CD1c-positive myeloid dendritic cell (primary cell): ENCODE data around the gene STEAP3.

ENCODE experiments used
- DNase-seq: peaks from one replicate; pipeline ENCODE4 v3.0.0-alpha.2; 2016; ENCODE audit errors: extremely low spot score

The STEAP3 gene

DNA sequence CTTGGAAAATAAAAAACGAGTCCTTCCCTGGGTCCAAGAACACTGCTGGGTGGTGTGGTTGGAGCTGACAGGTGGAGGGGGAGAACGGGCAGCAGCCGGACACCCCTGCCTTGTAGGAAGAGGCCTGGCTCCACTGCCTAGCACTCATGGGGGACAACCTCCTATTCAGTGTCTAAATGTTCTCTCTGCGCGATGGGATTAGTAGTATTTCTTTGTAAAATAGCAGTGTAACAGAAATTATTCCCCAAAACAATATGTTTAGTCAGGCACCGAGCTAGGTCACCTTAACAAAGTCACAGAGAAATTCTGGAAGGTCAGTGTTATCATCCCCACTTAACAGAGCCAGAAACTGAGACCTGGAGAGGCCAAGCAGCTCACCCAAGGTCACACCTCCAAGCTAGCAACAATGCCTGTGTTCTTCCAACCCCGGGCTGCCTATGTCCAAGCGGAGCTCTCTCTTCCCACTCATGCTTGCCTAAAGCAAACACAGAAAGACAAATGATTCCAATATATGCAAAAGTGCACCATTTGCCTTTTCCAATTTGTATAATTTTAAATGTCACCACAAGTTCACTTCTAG, 68.0 kb downstream of the STEAP3 start:
- DNase-seq, result no peak

- DNase-seq, result no peak
Observed at GRCh38 chr2:119292226-119292625, 68.6 kb downstream of the STEAP3 start.

DNA sequence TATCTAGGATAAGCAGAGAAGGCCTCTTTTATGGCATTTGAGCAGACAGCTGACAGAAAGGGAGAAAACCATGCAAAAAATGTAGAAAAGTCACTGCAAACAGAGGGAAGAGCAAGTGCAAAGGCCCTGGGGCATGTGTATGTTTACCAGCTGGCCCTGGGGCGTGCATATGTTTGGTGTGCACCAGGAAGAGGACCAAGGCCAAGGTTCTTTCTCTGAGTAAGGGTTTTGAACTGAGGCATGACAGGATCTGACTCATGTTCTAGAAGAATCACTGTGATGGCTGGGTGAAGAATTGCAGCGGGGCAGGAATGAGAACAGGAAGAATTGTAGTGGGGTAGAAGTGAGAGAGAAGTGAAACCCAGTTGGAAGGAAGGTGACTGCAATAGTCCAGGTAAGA, 69.6 kb downstream of the STEAP3 start:
- DNase-seq, result no peak

- no peak for DNase-seq
Observed at GRCh38 chr2:119293900-119294299, 70.3 kb downstream of the STEAP3 start.

- no peak for DNase-seq
Observed at GRCh38 chr2:119294671-119295070, 71.0 kb downstream of the STEAP3 start.

- no peak for DNase-seq
Observed at GRCh38 chr2:119295688-119296375, 72.2 kb downstream of the STEAP3 start.

DNA sequence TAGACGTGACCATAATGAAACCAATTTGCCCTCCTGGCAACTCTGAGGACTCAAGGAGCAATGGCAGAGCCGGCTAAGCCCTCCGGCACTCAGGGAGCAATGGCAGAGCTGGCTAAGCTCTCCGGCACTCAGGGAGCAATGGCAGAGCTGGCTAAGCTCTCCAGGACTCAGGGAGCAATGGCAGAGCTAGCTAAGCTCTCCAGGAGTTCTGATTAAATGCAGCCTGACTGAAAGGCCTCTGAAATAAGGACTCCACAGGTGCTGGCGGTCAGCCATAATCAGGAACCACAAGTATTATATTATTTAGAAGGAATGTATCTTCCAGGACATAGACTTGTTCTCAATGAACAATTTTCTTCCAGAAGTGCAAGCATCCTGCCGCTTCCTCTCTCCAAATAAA, 77.8 kb downstream of the STEAP3 start:
- DNase-seq, result no peak

DNA sequence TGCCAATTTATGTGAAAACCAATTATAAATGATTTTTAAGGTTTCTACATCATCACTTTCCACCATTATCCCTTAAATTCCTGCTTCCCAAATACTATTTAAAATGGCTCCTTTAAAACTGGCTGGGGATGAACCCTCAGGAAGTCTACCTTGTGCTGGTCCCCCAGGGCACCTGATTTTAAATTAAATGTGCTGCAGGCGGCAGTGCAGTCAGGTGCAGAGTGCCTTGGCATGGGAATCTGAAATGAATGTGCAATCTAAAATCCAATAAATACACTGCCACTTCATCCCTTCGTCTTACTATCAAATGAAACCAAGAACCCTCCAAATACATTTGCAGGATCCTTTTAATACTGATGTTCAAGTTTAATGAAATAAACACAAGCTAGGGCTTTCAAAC, 81.2 kb downstream of the STEAP3 start:
- no peak for DNase-seq

DNA sequence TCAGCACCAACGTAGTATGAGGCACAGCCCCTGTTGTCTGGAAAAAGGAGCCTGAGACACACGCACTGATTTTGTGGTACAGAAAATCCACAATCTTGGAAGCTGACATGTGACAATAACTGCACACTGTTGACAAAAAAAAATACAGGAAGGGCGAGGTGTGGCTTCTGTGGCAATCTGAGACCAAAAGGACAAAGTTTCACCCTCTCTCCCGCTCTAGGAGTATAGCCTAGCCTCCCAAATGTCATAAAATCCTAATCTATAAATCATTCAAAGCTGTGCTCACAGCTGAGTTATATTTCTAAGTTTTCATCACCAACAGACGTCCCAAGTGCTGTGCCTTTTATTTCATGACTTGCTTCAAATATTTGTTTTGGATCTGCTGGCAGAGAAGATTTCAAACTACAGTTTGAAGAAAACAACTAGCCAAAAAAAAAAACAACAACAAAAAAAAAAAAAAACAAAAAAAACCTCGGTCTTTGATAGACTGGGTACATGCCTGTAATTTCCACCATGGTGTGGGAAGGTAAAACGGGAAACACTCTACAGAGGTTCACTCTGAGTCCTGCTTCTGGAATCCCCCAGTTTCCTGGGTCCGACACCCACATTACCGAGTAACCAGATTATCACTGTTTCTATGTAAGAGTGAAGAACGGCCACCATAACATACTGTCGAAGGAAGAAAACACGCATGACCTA, 82.0 kb downstream of the STEAP3 start:
- DNase-seq, result no peak

DNA sequence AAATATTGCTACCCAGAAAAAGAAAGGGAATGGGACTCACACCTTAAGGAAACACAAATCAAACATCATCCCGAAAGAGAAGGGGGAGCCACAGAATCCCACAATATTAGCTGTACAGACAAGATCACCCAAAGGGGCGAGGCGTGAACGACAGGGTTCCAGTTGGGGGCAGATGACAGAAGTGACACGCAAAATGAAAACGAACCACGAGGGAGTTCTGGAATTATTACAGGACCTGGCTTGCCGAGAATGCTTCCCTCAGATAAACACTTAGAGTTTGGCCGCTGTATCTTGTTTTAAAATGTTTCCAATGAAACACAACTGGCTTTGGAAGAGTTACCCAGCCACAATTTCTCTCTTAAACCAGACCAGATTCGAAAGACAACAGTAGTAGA, 82.6 kb downstream of the STEAP3 start:
- DNase-seq, result no peak

GRCh38 chr2:119307419-119308140, 83.9 kb downstream of the STEAP3 start:
- no peak for DNase-seq

DNA sequence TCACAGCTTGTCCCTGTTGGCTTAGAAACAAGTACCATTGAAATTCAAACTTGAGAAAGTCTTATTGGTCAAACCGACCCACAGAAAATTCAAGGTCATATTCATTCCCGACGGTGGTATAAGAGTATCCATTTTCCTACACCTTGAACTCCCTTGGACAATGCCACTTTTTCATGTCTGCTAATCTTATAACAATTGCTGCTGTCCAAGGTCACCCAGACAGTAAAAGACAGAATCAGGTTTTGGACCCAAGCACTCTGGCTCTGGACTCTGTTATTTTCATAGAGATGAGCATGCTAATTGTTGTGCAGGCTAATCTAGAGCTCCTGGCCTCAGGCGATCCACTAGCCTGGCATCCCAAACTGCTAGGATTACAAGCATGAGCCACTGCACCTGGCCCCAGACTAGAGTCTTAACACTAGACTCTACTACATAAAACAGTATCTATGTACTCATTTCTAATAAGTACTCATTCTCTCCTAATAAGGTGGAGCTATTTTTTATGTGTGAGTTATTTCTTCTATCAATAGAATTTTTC, 85.2 kb downstream of the STEAP3 start:
- no peak for DNase-seq

DNA sequence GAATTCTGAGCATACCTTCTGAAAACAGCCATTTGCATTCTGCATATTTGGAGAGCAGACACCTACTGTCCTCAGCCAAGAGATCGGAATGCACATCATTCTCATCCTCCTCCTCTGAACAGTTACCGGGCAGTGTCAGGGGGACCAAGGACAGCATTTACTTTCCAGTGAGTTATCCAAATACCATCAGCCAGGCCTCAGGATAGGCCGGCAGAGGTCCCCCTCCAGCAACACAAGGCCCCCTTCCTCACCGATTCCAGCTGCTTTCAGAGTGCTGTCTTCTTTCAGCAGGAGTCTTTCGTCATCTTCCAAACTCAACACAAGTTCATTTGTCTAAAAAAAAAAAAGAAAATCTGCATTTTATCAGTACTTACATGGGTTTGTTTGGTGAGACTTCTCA, 87.7 kb downstream of the STEAP3 start:
- no peak for DNase-seq

DNA sequence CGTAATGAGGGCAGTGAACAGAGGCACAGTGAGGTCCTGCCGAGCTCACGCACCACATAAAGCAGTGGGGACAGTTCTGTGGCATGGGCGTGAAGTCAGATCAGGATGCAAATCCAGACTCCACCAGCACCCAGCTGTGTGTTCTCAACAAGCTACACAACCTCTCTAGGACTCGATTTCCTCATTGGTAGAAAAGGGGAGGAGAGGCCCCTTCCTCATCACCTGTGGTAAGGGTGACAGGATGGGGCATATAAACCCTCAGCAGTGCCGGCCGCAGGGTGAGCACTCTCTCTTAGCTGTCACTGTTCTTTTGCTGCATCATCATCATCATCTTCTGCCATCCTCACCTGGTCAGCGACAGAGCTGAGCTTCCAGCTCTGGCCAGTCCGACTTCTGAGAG, 88.2 kb downstream of the STEAP3 start:
- no peak for DNase-seq
